Naive thymus-derived CD4-positive, alpha-beta T cell (primary cell): ENCODE data around the gene SSPN. TPM values are rescaled to one million over a fixed set of nuclear protein-coding genes. Genes with fewer than 3 reads are reported as not detected.

Source experiments
- ATAC-seq: fragments of 150-1000 bp; cut with Tn5 transposase; 2 replicates; pipeline ENCODE4 v1.10.0; 2021; ENCODE audit warnings: mild to moderate bottlenecking, moderate library complexity
- CTCF ChIA-PET: fragments of 350-600 bp; sonication (Branson Sonifier 250); formaldehyde crosslinking; loops from one replicate; lab custom pipeline; 2021; ENCODE audit warnings: antibody characterized with exemption; lab: Charles Lee
- POLR2A ChIA-PET: fragments of 350-600 bp; sonication (Branson Sonifier 250); formaldehyde crosslinking; loops from one replicate; lab custom pipeline; 2021; ENCODE audit warnings: antibody characterized with exemption, inconsistent platforms; lab: Charles Lee
- DNase-seq, 9 donors: peaks; one replicate each; pipeline versions ENCODE4 v3.0.0 to v3.0.0-alpha.2; 2020 to 2022; ENCODE audit warnings: mixed read lengths in 1 of 9
- H3K27ac ChIP-seq: one replicate; pipeline ENCODE4 v1.7.0; 2013; ENCODE audit warnings: mild to moderate bottlenecking, low read depth, low read length, moderate library complexity
- H3K27me3 ChIP-seq, 2 donors: one replicate each; pipeline ENCODE4 v1.7.0; 2013; ENCODE audit warnings: low read length in 2 of 2, mild to moderate bottlenecking in 2 of 2, moderate library complexity in 2 of 2; ENCODE audit not compliant: control insufficient read depth in 2 of 2, insufficient read depth in 2 of 2
- H3K36me3 ChIP-seq, 3 experiments: 1 replicate in 2 of 3; 2 replicates in 1 of 3; pipeline ENCODE4 v1.7.0; 2013; ENCODE audit warnings: low read length in 3 of 3, mild to moderate bottlenecking in 3 of 3, moderate library complexity in 1 of 3; ENCODE audit not compliant: insufficient read depth in 3 of 3, control insufficient read depth in 2 of 3
- H3K4me1 ChIP-seq, 2 donors: one replicate each; pipeline ENCODE4 v1.7.0; 2013; ENCODE audit warnings: low read length in 2 of 2, mild to moderate bottlenecking in 2 of 2, moderate library complexity in 1 of 2; ENCODE audit not compliant: control insufficient read depth in 2 of 2, insufficient read depth in 2 of 2
- H3K4me3 ChIP-seq: 2 replicates; pipeline ENCODE4 v1.7.0; 2013; ENCODE audit warnings: mild to moderate bottlenecking, low read length
- H3K9me3 ChIP-seq, 3 experiments: 1 replicate in 2 of 3; 2 replicates in 1 of 3; pipeline ENCODE4 v1.7.0; 2013; ENCODE audit warnings: low read length in 3 of 3; ENCODE audit not compliant: control insufficient read depth in 2 of 3
- H3K27ac Mint-ChIP-seq, 9 donors: one replicate each; pipeline ENCODE4 v1.8.0; 2020 to 2022; ENCODE audit warnings: mixed read lengths in 9 of 9, mild to moderate bottlenecking in 8 of 9, moderate library complexity in 5 of 9, inconsistent platforms in 2 of 9
- H3K27me3 Mint-ChIP-seq, 5 donors: one replicate each; pipeline ENCODE4 v1.8.0; 2021 to 2022; ENCODE audit warnings: mixed read lengths in 5 of 5, mild to moderate bottlenecking in 1 of 5
- H3K36me3 Mint-ChIP-seq, 5 donors: one replicate each; pipeline ENCODE4 v1.8.0; 2020 to 2022; ENCODE audit warnings: mixed read lengths in 5 of 5, mild to moderate bottlenecking in 3 of 5, inconsistent platforms in 1 of 5
- H3K4me1 Mint-ChIP-seq, 7 donors: one replicate each; pipeline ENCODE4 v1.8.0; 2020 to 2022; ENCODE audit warnings: mixed read lengths in 7 of 7, mild to moderate bottlenecking in 3 of 7, inconsistent platforms in 1 of 7
- H3K4me3 Mint-ChIP-seq, 10 donors: one replicate each; pipeline ENCODE4 v1.8.0; 2020 to 2022; ENCODE audit warnings: mild to moderate bottlenecking in 10 of 10, mixed read lengths in 10 of 10, moderate library complexity in 6 of 10, inconsistent platforms in 2 of 10
- H3K9me3 Mint-ChIP-seq, 11 donors: one replicate each; pipeline ENCODE4 v1.8.0; 2020 to 2022; ENCODE audit warnings: mixed read lengths in 11 of 11, mild to moderate bottlenecking in 4 of 11, inconsistent platforms in 1 of 11, moderate library complexity in 1 of 11
- intact Hi-C, 2 donors: fragments of 100-400 bp; cut with micrococcal nuclease; formaldehyde crosslinking; loops; one replicate each; pipeline ENCODE4 v1.15.1; 2023
- polyA plus RNA-seq, 2 donors: library from polyadenylated mRNA; unstranded; fragments of 300-500 nt; fragmentation: Illumina TruSeq; gene quantifications; one replicate each; pipeline ENCODE4 v1.2.3, GENCODE V29; 2021
- total RNA-seq, 6 experiments: library from RNA in 5 of 6; stranded (reverse) in 5 of 6; gene quantifications; 1 replicate in 5 of 6; 2 replicates in 1 of 6; pipeline ENCODE4 v1.2.3 and lab custom pipeline; 2021 to 2026

SSPN gene
- total and polyA plus RNA-seq, 7 experiments from 2014 or later: 0.22 to 0.34 TPM; not detected in 5

DNA sequence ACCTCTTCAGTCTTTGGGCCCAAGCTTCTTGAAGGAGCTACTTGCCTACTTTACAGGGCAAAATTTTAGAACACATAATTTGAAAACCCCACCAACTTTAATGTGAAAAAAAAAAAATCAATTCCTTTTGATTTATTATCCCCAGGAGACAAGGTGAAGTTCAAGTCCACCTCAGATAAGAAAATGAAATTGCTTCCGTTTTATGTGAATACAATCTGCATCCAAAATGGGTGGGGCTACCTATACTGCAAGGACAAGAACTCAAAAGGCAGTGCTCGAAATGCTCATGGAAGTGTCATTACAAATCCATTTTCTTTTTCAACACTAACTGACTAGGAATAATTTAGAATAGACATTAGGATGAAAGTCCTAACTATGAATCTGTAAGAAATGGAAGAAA is 45.7 kb downstream of the SSPN start:
- Histone ChIP-seq H3K27me3 (no peaks in the 10 kb centered on the region), H3K4me1 (no peaks in the 10 kb centered on the region), H3K27ac (no peak overlapping the region), H3K9me3 (no peaks in the 10 kb centered on the region), H3K36me3 (no peaks in the 10 kb centered on the region), H3K4me3 (no peak overlapping the region)
- DNase-seq (no peak), ATAC-seq (no peak)
- Mint-ChIP-seq H3K4me3 (no peak overlapping the region), H3K4me1 (no peaks in the 10 kb centered on the region), H3K9me3 (peaks cover 0 to 6% (median 0%) of the 10 kb centered on the region in 11 donors), H3K27ac (no peak overlapping the region), H3K27me3 (peaks cover 8 to 40% (median 27%) of the 10 kb centered on the region in 5 donors), H3K36me3 (no peaks in the 10 kb centered on the region)
- CTCF ChIA-PET: no interaction called here
- intact Hi-C loops: no loop called here
- POLR2A ChIA-PET: no interaction called here

DNA sequence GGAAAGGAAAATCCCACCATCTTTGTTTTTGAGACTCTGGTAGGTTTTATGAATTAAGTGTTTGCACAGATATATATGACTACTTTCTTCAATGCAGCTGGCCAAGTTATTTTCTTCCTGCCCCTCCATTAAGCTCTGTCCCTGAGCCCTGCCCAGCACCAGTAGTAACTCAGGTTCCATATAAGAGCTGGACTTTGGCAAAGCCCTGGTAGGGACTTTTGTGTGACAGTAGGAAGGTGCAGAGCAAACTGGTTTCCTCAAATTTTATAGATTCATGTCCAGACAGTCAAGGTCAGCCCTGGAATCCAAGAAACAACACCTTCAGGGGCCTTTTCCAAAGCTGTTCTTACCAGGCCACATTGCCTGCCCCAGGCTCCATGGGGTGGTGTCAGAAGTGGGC is 47.3 kb downstream of the SSPN start:
- H3K27me3 ChIP-seq: no peaks in the 10 kb centered on the region
- Mint-ChIP-seq H3K27ac (no peak overlapping the region), H3K9me3 (peaks cover 0 to 1% (median 0%) of the 10 kb centered on the region in 11 donors), H3K4me3 (no peak overlapping the region), H3K4me1 (no peaks in the 10 kb centered on the region), H3K36me3 (no peaks in the 10 kb centered on the region), H3K27me3 (peaks cover 8 to 45% (median 30%) of the 10 kb centered on the region in 5 donors)
- intact Hi-C loops: no loop called here
- ATAC-seq: no peak
- CTCF ChIA-PET: no interaction called here
- H3K36me3 ChIP-seq: no peaks in the 10 kb centered on the region
- no peaks in the 10 kb centered on the region for H3K9me3 ChIP-seq
- no peak overlapping the region for H3K4me3 ChIP-seq
- POLR2A ChIA-PET: no interaction called here
- no peak overlapping the region for H3K27ac ChIP-seq
- H3K4me1 ChIP-seq: no peaks in the 10 kb centered on the region
- no peak for DNase-seq

GRCh38 chr12:26244503-26244902 is 49.1 kb downstream of the SSPN start:
- intact Hi-C loops: no loop called here
- CTCF ChIA-PET: no interaction called here

GRCh38 chr12:26245175-26245942 is 50.0 kb downstream of the SSPN start:
- H3K27me3 Mint-ChIP-seq: peaks cover 4 to 28% (median 24%) of the 10 kb centered on the region in 5 donors
- intact Hi-C loops: no loop called here
- DNase-seq (no peak), ATAC-seq (no peak)
- Histone ChIP-seq H3K4me3 (no peak overlapping the region), H3K9me3 (no peaks in the 10 kb centered on the region), H3K27me3 (no peaks in the 10 kb centered on the region), H3K4me1 (no peaks in the 10 kb centered on the region), H3K27ac (no peak overlapping the region), H3K36me3 (no peaks in the 10 kb centered on the region)
- no peak overlapping the region for H3K4me3 Mint-ChIP-seq
- CTCF ChIA-PET: no interaction called here
- peaks cover 0 to 8% (median 6%) of the 10 kb centered on the region in 11 donors for H3K9me3 Mint-ChIP-seq
- H3K36me3 Mint-ChIP-seq: peaks cover 0 to 6% (median 0%) of the 10 kb centered on the region in 5 donors
- POLR2A ChIA-PET: no interaction called here
- H3K4me1 Mint-ChIP-seq: no peaks in the 10 kb centered on the region
- H3K27ac Mint-ChIP-seq: no peak overlapping the region

More at GRCh38 chr12:26244503-26244902, 49.1 kb downstream of the SSPN start:
- ATAC-seq (no peak), DNase-seq (no peak)
- no peak overlapping the region for H3K27ac ChIP-seq
- Mint-ChIP-seq H3K36me3 (peaks cover 0 to 3% (median 0%) of the 10 kb centered on the region in 5 donors), H3K27ac (no peak overlapping the region), H3K9me3 (peaks cover 0 to 5% (median 3%) of the 10 kb centered on the region in 11 donors), H3K27me3 (peaks cover 7 to 33% (median 26%) of the 10 kb centered on the region in 5 donors), H3K4me3 (no peak overlapping the region), H3K4me1 (no peaks in the 10 kb centered on the region)
- H3K4me3 ChIP-seq: no peak overlapping the region
- no peaks in the 10 kb centered on the region for H3K4me1 ChIP-seq
- H3K27me3 ChIP-seq: no peaks in the 10 kb centered on the region
- POLR2A ChIA-PET: no interaction called here
- no peaks in the 10 kb centered on the region for H3K36me3 ChIP-seq
- no peaks in the 10 kb centered on the region for H3K9me3 ChIP-seq

DNA sequence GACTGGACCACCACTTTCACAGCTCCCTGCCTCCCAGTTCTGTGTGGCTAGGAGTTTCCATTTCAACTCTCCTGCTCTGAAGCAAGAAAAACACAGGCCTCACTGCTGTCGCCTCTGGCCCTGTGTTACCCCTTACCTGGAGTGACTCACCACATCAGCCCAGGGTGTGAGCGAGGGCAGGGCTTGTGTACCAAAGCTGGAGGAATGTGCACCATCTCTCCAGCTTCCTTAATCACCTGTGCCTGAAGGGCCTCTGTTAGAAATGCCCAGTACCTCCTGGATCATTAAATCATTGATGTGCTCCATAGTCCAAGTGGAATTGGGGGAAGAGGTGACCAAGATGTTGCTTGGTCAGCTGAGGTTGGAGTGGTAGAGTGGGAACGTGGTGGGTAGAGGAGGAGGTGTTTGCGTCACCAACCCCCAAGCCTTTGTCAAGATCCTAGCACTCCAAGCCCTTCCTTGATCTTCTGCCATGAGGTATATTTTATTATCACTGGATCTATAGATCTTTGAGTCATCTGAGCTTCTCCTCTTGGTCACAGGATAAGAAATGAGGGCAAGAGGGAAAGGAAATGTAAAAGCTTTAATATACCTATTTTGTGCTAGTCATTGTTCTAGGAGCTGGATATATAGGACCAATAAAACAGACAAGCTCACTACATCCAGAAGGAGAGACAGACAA is 51.3 kb downstream of the SSPN start:
- Mint-ChIP-seq H3K9me3 (peaks cover 0 to 10% (median 6%) of the 10 kb centered on the region in 11 donors), H3K36me3 (peaks cover 0 to 6% (median 0%) of the 10 kb centered on the region in 5 donors), H3K27me3 (peaks cover 4 to 26% (median 25%) of the 10 kb centered on the region in 5 donors), H3K27ac (no peak overlapping the region), H3K4me1 (no peaks in the 10 kb centered on the region), H3K4me3 (no peak overlapping the region)
- ChIA-PET CTCF (no interaction called here), POLR2A (no interaction called here)
- H3K27ac ChIP-seq: no peak overlapping the region
- ATAC-seq: no peak
- intact Hi-C loops: no loop called here
- DNase-seq: no peak
- H3K27me3 ChIP-seq: no peaks in the 10 kb centered on the region
- H3K36me3 ChIP-seq: no peaks in the 10 kb centered on the region
- no peaks in the 10 kb centered on the region for H3K9me3 ChIP-seq
- H3K4me1 ChIP-seq: no peaks in the 10 kb centered on the region
- H3K4me3 ChIP-seq: no peak overlapping the region

GRCh38 chr12:26247873-26248272 is 52.5 kb downstream of the SSPN start:
- POLR2A ChIA-PET: no interaction called here
- H3K9me3 Mint-ChIP-seq: peaks cover 0 to 10% (median 6%) of the 10 kb centered on the region in 11 donors
- H3K4me1 ChIP-seq: no peaks in the 10 kb centered on the region
- no peaks in the 10 kb centered on the region for H3K27me3 ChIP-seq
- CTCF ChIA-PET: no interaction called here
- no peak overlapping the region for H3K4me3 Mint-ChIP-seq
- no peak overlapping the region for H3K4me3 ChIP-seq
- DNase-seq (no peak), ATAC-seq (no peak)
- intact Hi-C loops: no loop called here
- no peaks in the 10 kb centered on the region for H3K4me1 Mint-ChIP-seq
- no peaks in the 10 kb centered on the region for H3K9me3 ChIP-seq
- H3K36me3 ChIP-seq: no peaks in the 10 kb centered on the region
- no peak overlapping the region for H3K27ac ChIP-seq
- H3K27me3 Mint-ChIP-seq: peaks cover 4 to 29% (median 23%) of the 10 kb centered on the region in 5 donors
- H3K36me3 Mint-ChIP-seq: peaks cover 0 to 6% (median 0%) of the 10 kb centered on the region in 5 donors
- H3K27ac Mint-ChIP-seq: no peak overlapping the region
